ENCODE measurements around the gene BORCS5. TPM values are rescaled to one million over a fixed set of nuclear protein-coding genes. Genes with fewer than 3 reads are reported as not detected.

BORCS5 gene
- total RNA-seq, 1 experiment from 2014 or later: 7.8 TPM

- TF ChIP-seq SIN3A (IDR thresholded peaks at IDR 0.05; ENCODE audit: borderline replicate concordance, insufficient read depth, low read depth, low read length) (no peak), CTCF (IDR thresholded peaks at IDR 0.05) (no peak), REST (IDR thresholded peaks at IDR 0.05; ENCODE audit: insufficient read depth in 1 of 2, low read depth in 2 of 2, low read length in 1 of 2) (no peak), POLR2AphosphoS5 (IDR thresholded peaks at IDR 0.05; ENCODE audit: low read depth, low read length) (no peak), TCF7L2 (IDR thresholded peaks at IDR 0.05; ENCODE audit: low read depth, low read length) (no peak)
- CTCF ChIA-PET: no interaction called here
- no peaks in the 10 kb centered on the region for H3K4me1 ChIP-seq (ENCODE audit: control insufficient read depth, insufficient read depth, low read length)
- H3K27ac ChIP-seq (ENCODE audit: low read length): no peak overlapping the region
- intact Hi-C loops (cut with micrococcal nuclease; ENCODE audit: unreplicated experiment) (no loop called here), in situ Hi-C loops (cut with HindIII; ENCODE audit: low pct_unique_long_range_greater_than_20kb, low sequenced_read_pairs) (no loop called here)
- H3K27me3 ChIP-seq (ENCODE audit: control insufficient read depth, insufficient read depth, low read length): no peaks in the 10 kb centered on the region
- no TSS peak for BruUV-seq (replicated peaks)
- no peak overlapping the region for H3K4me3 ChIP-seq (ENCODE audit: low read depth in 2 of 2, low read length in 2 of 2)
- H3K36me3 ChIP-seq (ENCODE audit: control insufficient read depth, insufficient read depth, low read length): no peaks in the 10 kb centered on the region
- POLR2A ChIA-PET: no interaction called here
- DNase-seq (ENCODE audit: low read depth, low spot score): peak; percentile 22
- no peaks in the 10 kb centered on the region for H3K9me3 ChIP-seq (ENCODE audit: control insufficient read depth, insufficient read depth, low read depth, low read length)
- ATAC-seq: no peak
Observed at GRCh38 chr12:12439636-12440035, 82.8 kb downstream of the BORCS5 start.

- Histone ChIP-seq H3K27me3 (ENCODE audit: control insufficient read depth, insufficient read depth, low read length) (no peaks in the 10 kb centered on the region), H3K27ac (ENCODE audit: low read length) (no peak overlapping the region), H3K4me3 (ENCODE audit: low read depth in 2 of 2, low read length in 2 of 2) (no peak overlapping the region), H3K36me3 (ENCODE audit: control insufficient read depth, insufficient read depth, low read length) (no peaks in the 10 kb centered on the region), H3K4me1 (ENCODE audit: control insufficient read depth, insufficient read depth, low read length) (no peaks in the 10 kb centered on the region), H3K9me3 (ENCODE audit: control insufficient read depth, insufficient read depth, low read depth, low read length) (no peaks in the 10 kb centered on the region)
- DNase-seq (ENCODE audit: low read depth, low spot score): no peak
- no peak for ATAC-seq
- intact Hi-C loops (cut with micrococcal nuclease; ENCODE audit: unreplicated experiment) (no loop called here), in situ Hi-C loops (cut with HindIII; ENCODE audit: low pct_unique_long_range_greater_than_20kb, low sequenced_read_pairs) (no loop called here)
- ChIA-PET CTCF (no interaction called here), POLR2A (no interaction called here)
- BruUV-seq (replicated peaks): no TSS peak
- TF ChIP-seq SIN3A (IDR thresholded peaks at IDR 0.05; ENCODE audit: borderline replicate concordance, insufficient read depth, low read depth, low read length): no peak
- no peak for TF ChIP-seq REST (IDR thresholded peaks at IDR 0.05; ENCODE audit: insufficient read depth in 1 of 2, low read depth in 2 of 2, low read length in 1 of 2)
Observed at GRCh38 chr12:12440784-12441428, 84.0 kb downstream of the BORCS5 start.

All from Panc1 (cell line).